ENCODE data around the gene FAXC.

Gene FAXC

GRCh38 chr6:99349171-99350141 is at the start of gene FAXC:
Gene FAXC, minus strand, starts transcription at chr6:99349674. Its CDS starts 302 bp downstream, at chr6:99349372.
- peak; percentile 17 to 18 for DNase-seq

- DNase-seq: no peak
Measured at GRCh38 chr6:99397287-99397686, 47.8 kb upstream of the FAXC start.

- DNase-seq: peak; percentile 67 to 73
Measured at GRCh38 chr6:99393698-99394531, 44.4 kb upstream of the FAXC start, which contains the start of gene COQ3. Gene COQ3, minus strand, starts transcription at chr6:99394195. Its CDS starts 16 bp downstream, at chr6:99394179.

DNA sequence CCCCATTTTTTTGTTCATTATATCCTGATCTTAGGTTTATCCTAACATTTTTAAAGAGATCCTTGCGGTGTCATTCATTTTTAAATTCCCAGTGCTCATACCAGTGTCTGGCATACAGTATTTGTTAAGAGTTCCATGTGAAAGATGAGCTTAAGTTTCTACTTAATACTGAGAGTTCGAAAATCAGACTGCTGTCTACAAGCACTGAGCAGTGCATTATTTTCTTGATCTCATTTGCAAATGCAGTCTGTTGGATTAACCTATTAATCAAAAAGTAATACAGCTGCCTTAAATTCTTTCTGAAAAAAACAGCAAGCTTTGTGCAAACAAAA is 43.9 kb upstream of the FAXC start:
- DNase-seq: no peak

GRCh38 chr6:99390896-99391295 is 41.4 kb upstream of the FAXC start:
- DNase-seq: no peak

DNA sequence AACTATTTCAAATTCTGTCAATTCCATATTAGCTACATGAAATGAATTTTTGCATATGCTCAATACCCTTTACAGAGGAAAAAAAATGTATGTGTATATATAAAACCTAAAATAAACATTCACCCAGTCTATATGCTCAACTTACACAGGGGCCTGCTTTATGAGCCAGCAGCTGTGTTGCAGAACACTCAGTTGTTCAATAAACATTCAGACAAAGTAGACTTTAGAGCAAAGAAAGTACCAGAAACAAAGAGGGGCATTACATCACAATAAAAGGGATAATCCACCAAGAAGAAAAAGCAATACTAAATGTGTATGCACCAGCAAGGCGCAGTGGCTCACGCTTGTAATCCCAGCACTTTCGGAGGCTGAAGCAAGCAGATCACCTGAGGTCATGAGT is 35.0 kb upstream of the FAXC start:
- DNase-seq: no peak

GRCh38 chr6:99378636-99379035 is 29.2 kb upstream of the FAXC start:
- no peak for DNase-seq

- DNase-seq: no peak
Measured at GRCh38 chr6:99369533-99369932, 20.1 kb upstream of the FAXC start.

DNA sequence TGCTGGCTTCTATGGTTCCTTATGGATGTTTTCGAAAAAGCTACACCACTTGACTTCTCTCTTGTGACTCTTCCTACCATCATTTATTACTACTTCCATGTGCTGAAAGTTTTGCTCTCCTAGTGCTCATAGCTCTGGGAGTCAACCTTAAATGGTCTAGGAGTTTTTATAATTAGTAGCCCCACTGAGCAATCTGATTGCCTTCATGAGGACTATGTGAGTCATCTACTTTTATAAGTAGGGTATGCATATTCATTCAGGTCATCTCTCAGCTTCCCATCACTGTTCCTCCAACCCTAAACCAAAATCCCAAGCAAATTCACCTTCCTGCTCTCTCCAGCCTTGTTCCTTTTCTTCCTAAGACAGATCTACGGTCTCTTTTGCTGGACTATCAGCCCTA is 17.4 kb upstream of the FAXC start:
- DNase-seq: no peak

DNA sequence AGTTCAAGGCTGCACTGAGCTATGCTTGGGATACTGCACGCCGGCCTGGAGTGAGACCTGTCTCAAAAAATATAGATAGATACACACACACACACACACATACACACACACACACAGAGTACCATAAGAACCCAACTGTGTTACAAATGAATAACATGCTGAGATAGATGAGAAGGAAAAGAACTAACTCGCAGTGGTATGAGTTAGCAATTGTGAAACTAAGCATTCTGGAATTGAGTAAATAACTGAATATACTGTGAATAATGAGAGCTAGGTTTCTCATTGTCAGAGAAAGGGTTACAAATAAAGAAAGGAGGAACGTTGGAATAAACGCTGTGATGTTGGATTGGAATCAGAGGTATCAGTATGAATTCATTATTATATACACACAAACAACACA is 14.6 kb upstream of the FAXC start:
- DNase-seq: no peak

GRCh38 chr6:99362678-99363268 is 13.3 kb upstream of the FAXC start:
- DNase-seq: no peak

DNA sequence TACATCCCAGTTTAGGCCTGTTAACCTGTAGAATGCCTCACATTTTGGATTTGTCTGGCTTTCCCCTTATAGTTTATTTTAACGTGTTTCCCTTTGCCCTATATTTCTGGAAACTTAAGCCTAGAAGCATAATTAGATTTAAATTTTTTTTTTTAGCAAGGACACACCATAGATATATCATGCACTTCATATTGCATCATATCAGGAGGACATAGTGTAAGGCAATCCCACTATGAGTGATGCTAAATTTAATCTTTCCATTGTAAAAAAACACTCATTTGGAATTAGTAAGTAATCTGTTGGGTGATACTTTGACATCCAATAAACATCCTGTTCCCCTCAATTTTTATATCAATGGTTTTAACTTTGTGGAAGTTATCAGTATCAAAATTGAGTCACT is 10.3 kb upstream of the FAXC start:
- no peak for DNase-seq

- DNase-seq: no peak
Measured at GRCh38 chr6:99356641-99357040, 7.2 kb upstream of the FAXC start.

DNA sequence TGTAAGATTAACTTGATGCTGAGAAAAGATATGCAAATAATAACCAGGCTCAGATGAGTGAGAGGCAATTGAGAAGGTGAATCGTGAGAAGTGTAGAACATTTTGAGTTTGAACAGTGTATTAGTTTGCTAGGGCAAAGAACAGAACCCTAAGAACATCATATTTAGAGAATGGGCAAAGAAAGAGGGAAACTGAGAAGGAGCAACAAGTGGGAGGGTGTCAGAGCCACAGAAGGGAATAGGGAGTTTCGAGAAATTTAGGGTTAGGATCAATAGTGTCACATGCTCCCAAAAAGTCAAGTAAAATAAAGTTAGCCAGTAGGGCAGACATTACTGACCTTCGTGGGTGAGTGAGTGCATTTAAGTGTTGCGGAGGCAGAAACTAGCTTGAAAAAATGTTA is 5.5 kb upstream of the FAXC start:
- no peak for DNase-seq

- DNase-seq: no peak
Measured at GRCh38 chr6:99353126-99353525, 3.7 kb upstream of the FAXC start.

GRCh38 chr6:99350573-99350972 is 1.1 kb upstream of the FAXC start:
- no peak for DNase-seq

GRCh38 chr6:99348288-99349170 is 945 bp downstream of the FAXC start:
- DNase-seq: no peak

DNA sequence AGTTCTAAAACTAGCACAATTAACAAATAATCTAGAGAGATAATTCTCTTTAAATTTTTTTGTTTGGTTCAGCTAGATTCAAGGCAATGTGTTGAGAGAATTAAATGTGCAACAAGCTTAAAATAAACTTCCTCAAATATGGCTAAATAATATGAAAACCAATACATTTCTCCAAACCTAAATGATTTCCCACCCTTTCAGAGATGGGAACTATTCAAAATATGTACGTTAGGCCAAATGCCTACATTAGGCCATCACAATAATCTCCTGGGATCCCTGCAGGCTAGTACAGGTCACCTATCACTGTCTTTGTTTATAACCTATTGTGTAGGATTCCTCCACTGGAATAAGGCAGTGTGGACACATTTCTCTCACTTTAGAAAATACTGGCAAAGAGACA is 1.7 kb downstream of the FAXC start:
- no peak for DNase-seq

- DNase-seq: no peak
Measured at GRCh38 chr6:99346595-99346994, 2.9 kb downstream of the FAXC start.

DNA sequence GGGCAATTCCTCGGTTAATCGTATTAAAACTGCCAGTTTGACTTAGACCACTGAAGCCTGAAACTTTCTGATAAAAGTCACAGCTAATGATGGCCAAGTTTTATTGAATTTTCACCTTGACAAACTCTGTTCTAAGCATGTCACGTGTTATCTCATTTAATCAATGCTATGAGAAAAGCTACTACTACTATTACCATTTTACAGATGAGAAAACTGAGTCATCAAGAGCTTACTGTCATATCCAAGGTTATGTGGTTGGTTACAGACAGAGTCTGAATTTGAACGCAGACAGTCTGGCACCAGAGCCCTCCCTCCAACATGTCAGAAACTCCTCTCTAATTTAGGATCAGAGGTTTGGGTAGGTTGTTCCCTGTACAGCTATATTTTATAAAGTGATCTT is 4.3 kb downstream of the FAXC start:
- DNase-seq: no peak

- no peak for DNase-seq
Measured at GRCh38 chr6:99344289-99344688, 5.2 kb downstream of the FAXC start.

- DNase-seq: no peak
Measured at GRCh38 chr6:99341862-99342455, 7.5 kb downstream of the FAXC start.
